HepG2 (cell line): Measurements from ENCODE around the gene SESN1. TPM values are rescaled to one million over a fixed set of nuclear protein-coding genes. Genes with fewer than 3 reads are reported as not detected.

Source experiments
- ATAC-seq: fragments of 200-7000 bp; cut with Tn5 transposase; 3 replicates; pipeline ENCODE4 v1.9.1; 2020; ENCODE audit warnings: mild to moderate bottlenecking, moderate library complexity
- BruUV-seq: library from RNA; stranded (reverse); fragments of 400-500 nt; replicated peaks from 2 replicates; lab custom pipeline; 2021; lab: Mats Ljungman, UMichigan
- CTCF ChIA-PET: fragments of 300-600 bp; formaldehyde crosslinking; extraction: SDS; loops from one replicate; lab custom pipeline; 2021; ENCODE audit warnings: low total read pairs, inconsistent platforms, low intra/inter-chr PET ratio; lab: Yijun Ruan, JAX
- POLR2A ChIA-PET: fragments of 350-600 bp; sonication (Branson Sonifier 250); formaldehyde crosslinking; loops from one replicate; lab custom pipeline; 2020; ENCODE audit warnings: antibody characterized with exemption, inconsistent platforms; lab: Yijun Ruan, JAX
- DNase-seq: peaks from one replicate; pipeline ENCODE4 v3.0.0-alpha.2; 2015; ENCODE audit warnings: low spot score
- FAIRE-seq: peaks from 3 replicates; lab custom pipeline; 2011; peaks lifted over from hg19 to GRCh38; lab: Jason Lieb, UNC
- H2AFZ ChIP-seq: one replicate; pipeline ENCODE4 v1.6.1; 2011; ENCODE audit warnings: low read length, inconsistent platforms
- H3K27ac ChIP-seq: fragments of 300-600 bp; 3 replicates; pipeline ENCODE4 v1.8.0; 2011; ENCODE audit warnings: mixed run types, mild to moderate bottlenecking, mixed read lengths, low read length, inconsistent platforms; ENCODE audit not compliant: insufficient read depth; ENCODE audit errors: extremely low read length
- H3K27me3 ChIP-seq, 2 experiments: fragments of 200-600 bp in 1 of 2; 2 replicates in 1 of 2; 3 replicates in 1 of 2; pipeline versions ENCODE4 v1.6.0 to v1.8.0; 2011; ENCODE audit warnings: low read length in 2 of 2, mild to moderate bottlenecking in 2 of 2, moderate library complexity in 2 of 2, inconsistent platforms in 1 of 2; ENCODE audit not compliant: insufficient read depth in 2 of 2, control insufficient read depth in 1 of 2
- H3K36me3 ChIP-seq, 2 experiments: fragments of 200-600 bp in 1 of 2; replicated peaks in 1 of 2; 2 replicates in 1 of 2; 3 replicates in 1 of 2; pipeline versions ENCODE4 v1.5.1 to v1.8.0; 2011; ENCODE audit warnings: low read length in 2 of 2, inconsistent platforms in 1 of 2; ENCODE audit not compliant: insufficient read depth in 2 of 2, control insufficient read depth in 1 of 2
- H3K4me1 ChIP-seq: 2 replicates; pipeline ENCODE4 v1.5.1; 2012; ENCODE audit warnings: low read length, inconsistent platforms; ENCODE audit not compliant: insufficient read depth
- H3K4me2 ChIP-seq: 2 replicates; pipeline ENCODE4 v1.6.0; 2011; ENCODE audit warnings: low read depth, low read length, inconsistent platforms
- H3K4me3 ChIP-seq, 3 experiments: fragments of 200-600 bp in 1 of 3; sonication (generic), shearing (Covaris generic) in 1 of 3; replicated peaks in 1 of 3; 2 replicates each; pipeline ENCODE4 v1.5.1; 2011 to 2016; ENCODE audit warnings: low read length in 3 of 3, inconsistent platforms in 2 of 3, low read depth in 2 of 3, mild to moderate bottlenecking in 2 of 3, control low read depth in 1 of 3, mixed read lengths in 1 of 3; ENCODE audit not compliant: insufficient read depth in 1 of 3
- H3K79me2 ChIP-seq: one replicate; pipeline ENCODE4 v1.6.1; 2011; ENCODE audit warnings: low read length, inconsistent platforms; ENCODE audit not compliant: insufficient read depth
- H3K9ac ChIP-seq: 2 replicates; pipeline ENCODE4 v1.6.0; 2011; ENCODE audit warnings: mild to moderate bottlenecking, low read depth, low read length, inconsistent platforms; ENCODE audit not compliant: insufficient read depth
- H3K9me3 ChIP-seq: 2 replicates; pipeline ENCODE4 v1.5.1; 2012; ENCODE audit warnings: mild to moderate bottlenecking, low read length
- H4K20me1 ChIP-seq: 2 replicates; pipeline ENCODE4 v1.6.0; 2011; ENCODE audit warnings: inconsistent platforms, mild to moderate bottlenecking, low read length, moderate library complexity; ENCODE audit not compliant: insufficient read depth
- DNMT1 ChIP-seq: sonication (generic); formaldehyde crosslinking; IDR thresholded peaks from 2 replicates; pipeline ENCODE4 v1.5.1; 2020; ENCODE audit warnings: mild to moderate bottlenecking, missing genetic modification reagents
- FOXA1 ChIP-seq, 2 experiments: fragments of 450-650 bp in 1 of 2; sonication (generic) in 1 of 2; formaldehyde crosslinking in 1 of 2; IDR thresholded peaks; 2 replicates each; pipeline versions ENCODE4 v1.4.0 to v1.6.1; 2016 to 2020; ENCODE audit warnings: missing genetic modification reagents in 1 of 2
- GATA4 ChIP-seq: sonication (generic); IDR thresholded peaks from 2 replicates; pipeline ENCODE4 v1.6.1; 2016; ENCODE audit warnings: antibody characterized with exemption, low read depth, borderline replicate concordance
- ISL2 ChIP-seq: sonication (generic); formaldehyde crosslinking; IDR thresholded peaks from 2 replicates; pipeline ENCODE4 v1.5.0; 2020; ENCODE audit warnings: missing genetic modification reagents
- MBD4 ChIP-seq: IDR thresholded peaks from 2 replicates; pipeline ENCODE4 v1.6.1; 2012; ENCODE audit warnings: low read length, inconsistent platforms, borderline replicate concordance
- MED1 ChIP-seq: sonication (generic); formaldehyde crosslinking; IDR thresholded peaks from 2 replicates; pipeline ENCODE4 v1.4.0; 2020; ENCODE audit warnings: missing genetic modification reagents
- NAIF1 ChIP-seq: sonication (generic); formaldehyde crosslinking; IDR thresholded peaks from 2 replicates; pipeline ENCODE4 v1.5.0; 2020; ENCODE audit warnings: mild to moderate bottlenecking, missing genetic modification reagents, borderline replicate concordance
- POLR2AphosphoS5 ChIP-seq: IDR thresholded peaks from 2 replicates; pipeline ENCODE4 v1.6.1; 2012; ENCODE audit warnings: low read depth, low read length
- THYN1 ChIP-seq: sonication (generic); formaldehyde crosslinking; IDR thresholded peaks from 2 replicates; pipeline ENCODE4 v1.8.1; 2023; ENCODE audit warnings: low read depth, mild to moderate bottlenecking, moderate library complexity, missing genetic modification reagents, borderline replicate concordance
- WGBS: methylation state at CpG from one replicate; pipeline ENCODE4 v1.1.6; 2017; ENCODE audit warnings: low lambda C conversion rate; 5-methylcytosine and 5-hydroxymethylcytosine counted together
- in situ Hi-C: cut with HindIII; loops from 2 replicates; pipeline ENCODE4 v1.10.0; 2017; ENCODE audit warnings: low pct_unique_long_range_greater_than_20kb; ENCODE audit not compliant: extremely low pct_ligation_motif_present
- intact Hi-C: fragments of 100-400 bp; cut with micrococcal nuclease; formaldehyde crosslinking; loops from one replicate; pipeline ENCODE4 v1.10.0; 2022; ENCODE audit not compliant: unreplicated experiment
- polyA plus RNA-seq, 8 experiments: library from polyadenylated mRNA; depleted of rRNA in 3 of 8; stranded (reverse) in 7 of 8; unstranded in 1 of 8; fragments of >200 nt; fragmentation: Illumina TruSeq in 4 of 8; extraction: Trizol in 4 of 8; gene quantifications; 2 replicates each; pipeline versions ENCODE4 v1.2.1 to v1.2.3, GENCODE V29; 2011 to 2016; ENCODE audit warnings: low read depth in 4 of 8, missing spikeins in 1 of 8, mixed read lengths in 1 of 8; ENCODE audit not compliant: insufficient read depth in 1 of 8
- total RNA-seq, 5 experiments: library from RNA; depleted of rRNA; stranded (reverse); fragments of >200 nt; fragmentation: Illumina TruSeq; extraction: Trizol; gene quantifications; 2 replicates each; pipeline ENCODE4 v1.2.3, GENCODE V29; 2016; ENCODE audit warnings: low read depth in 1 of 5
- TF ChIP-seq, protein P1 (sequence below): sonication (generic); formaldehyde crosslinking; IDR thresholded peaks from 2 replicates; pipeline ENCODE4 v1.8.1; 2022; ENCODE audit warnings: low read depth, mild to moderate bottlenecking, missing genetic modification reagents
- TF ChIP-seq, protein P2 (sequence below): sonication (generic); formaldehyde crosslinking; IDR thresholded peaks from 2 replicates; pipeline ENCODE4 v1.9.0; 2021; ENCODE audit warnings: mild to moderate bottlenecking, missing genetic modification reagents
- TF ChIP-seq, protein P3 (sequence below), 2 experiments: sonication (generic) in 1 of 2; formaldehyde crosslinking in 1 of 2; IDR thresholded peaks; 2 replicates each; pipeline versions ENCODE4 v1.5.1 to v1.6.1; 2011 to 2020; ENCODE audit warnings: borderline replicate concordance in 1 of 2, low read depth in 1 of 2, low read length in 1 of 2, mild to moderate bottlenecking in 1 of 2, missing genetic modification reagents in 1 of 2, moderate library complexity in 1 of 2

The SESN1 gene
- total and polyA plus RNA-seq, 2 of the 13 experiments (the other 11 are each of a cell fraction or from before 2014, with no cell fraction given), result 24.9 to 44.7 TPM

DNA sequence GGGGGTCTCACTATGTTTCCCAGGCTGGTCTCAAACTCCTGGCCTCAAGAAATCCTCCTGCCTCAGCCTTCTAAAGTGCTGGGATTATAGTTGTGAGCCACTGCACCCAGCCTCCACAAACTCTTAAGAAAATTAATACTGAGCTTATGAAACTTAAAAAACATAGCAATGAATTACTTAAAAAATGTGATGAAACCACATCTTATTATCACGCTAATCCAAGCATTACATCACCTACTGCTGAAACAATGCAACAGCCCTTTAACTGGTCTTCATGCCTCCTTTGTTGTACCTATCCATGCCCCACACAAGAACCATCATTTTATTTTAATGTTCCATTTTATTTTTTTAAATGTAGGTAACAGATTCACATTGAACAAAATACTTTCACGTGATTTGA, 24.9 kb downstream of the SESN1 start:
- no peaks in the 10 kb centered on the region for H4K20me1 ChIP-seq
- no peaks in the 10 kb centered on the region for H3K27me3 ChIP-seq
- ChIA-PET POLR2A (no interaction called here), CTCF (no interaction called here)
- no peak overlapping the region for H3K4me2 ChIP-seq
- H3K9me3 ChIP-seq, result no peaks in the 10 kb centered on the region
- H3K27ac ChIP-seq, result no peak overlapping the region
- DNase-seq (no peak), ATAC-seq (no peak), FAIRE-seq (no peak)
- no peak overlapping the region for H3K4me3 ChIP-seq
- no peaks in the 10 kb centered on the region for H3K36me3 ChIP-seq
- peaks cover 16% of the 10 kb centered on the region; the same call in 1 of the 2 replicates for H3K4me1 ChIP-seq
- intact Hi-C loops (loop anchor here (5.0 kb wide), 3 partner anchors 62 to 287 kb away; no protein-coding TSS in a partner anchor), in situ Hi-C loops (loop anchor here (5.0 to 10.0 kb wide), 2 partner anchors 155 to 527 kb away; no protein-coding TSS in a partner anchor)
- no peak overlapping the region for H2AFZ ChIP-seq
- no TSS peak for BruUV-seq
- peaks cover 2% of the 10 kb centered on the region for H3K79me2 ChIP-seq
- H3K9ac ChIP-seq, result no peak overlapping the region
- WGBS, result 98% methylated on average over 2 of the region's 2 CpGs
- TF ChIP-seq FOXA1 (IDR thresholded peaks at IDR 0.05) (no peak), FOXA1 (CRISPR knock-in tag; IDR thresholded peaks at IDR 0.05) (no peak), THYN1 (no peak), MED1 (CRISPR knock-in tag) (no peak), NAIF1 (CRISPR knock-in tag) (no peak), ISL2 (CRISPR knock-in tag) (no peak), GATA4 (no peak), DNMT1 (no peak), POLR2AphosphoS5 (no peak), MBD4 (no peak)
- TF ChIP-seq, protein P1, sequence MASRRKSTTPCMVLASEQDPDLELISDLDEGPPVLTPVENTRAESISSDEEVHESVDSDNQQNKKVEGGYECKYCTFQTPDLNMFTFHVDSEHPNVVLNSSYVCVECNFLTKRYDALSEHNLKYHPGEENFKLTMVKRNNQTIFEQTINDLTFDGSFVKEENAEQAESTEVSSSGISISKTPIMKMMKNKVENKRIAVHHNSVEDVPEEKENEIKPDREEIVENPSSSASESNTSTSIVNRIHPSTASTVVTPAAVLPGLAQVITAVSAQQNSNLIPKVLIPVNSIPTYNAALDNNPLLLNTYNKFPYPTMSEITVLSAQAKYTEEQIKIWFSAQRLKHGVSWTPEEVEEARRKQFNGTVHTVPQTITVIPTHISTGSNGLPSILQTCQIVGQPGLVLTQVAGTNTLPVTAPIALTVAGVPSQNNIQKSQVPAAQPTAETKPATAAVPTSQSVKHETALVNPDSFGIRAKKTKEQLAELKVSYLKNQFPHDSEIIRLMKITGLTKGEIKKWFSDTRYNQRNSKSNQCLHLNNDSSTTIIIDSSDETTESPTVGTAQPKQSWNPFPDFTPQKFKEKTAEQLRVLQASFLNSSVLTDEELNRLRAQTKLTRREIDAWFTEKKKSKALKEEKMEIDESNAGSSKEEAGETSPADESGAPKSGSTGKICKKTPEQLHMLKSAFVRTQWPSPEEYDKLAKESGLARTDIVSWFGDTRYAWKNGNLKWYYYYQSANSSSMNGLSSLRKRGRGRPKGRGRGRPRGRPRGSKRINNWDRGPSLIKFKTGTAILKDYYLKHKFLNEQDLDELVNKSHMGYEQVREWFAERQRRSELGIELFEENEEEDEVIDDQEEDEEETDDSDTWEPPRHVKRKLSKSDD, result no peak
- TF ChIP-seq, protein P2, sequence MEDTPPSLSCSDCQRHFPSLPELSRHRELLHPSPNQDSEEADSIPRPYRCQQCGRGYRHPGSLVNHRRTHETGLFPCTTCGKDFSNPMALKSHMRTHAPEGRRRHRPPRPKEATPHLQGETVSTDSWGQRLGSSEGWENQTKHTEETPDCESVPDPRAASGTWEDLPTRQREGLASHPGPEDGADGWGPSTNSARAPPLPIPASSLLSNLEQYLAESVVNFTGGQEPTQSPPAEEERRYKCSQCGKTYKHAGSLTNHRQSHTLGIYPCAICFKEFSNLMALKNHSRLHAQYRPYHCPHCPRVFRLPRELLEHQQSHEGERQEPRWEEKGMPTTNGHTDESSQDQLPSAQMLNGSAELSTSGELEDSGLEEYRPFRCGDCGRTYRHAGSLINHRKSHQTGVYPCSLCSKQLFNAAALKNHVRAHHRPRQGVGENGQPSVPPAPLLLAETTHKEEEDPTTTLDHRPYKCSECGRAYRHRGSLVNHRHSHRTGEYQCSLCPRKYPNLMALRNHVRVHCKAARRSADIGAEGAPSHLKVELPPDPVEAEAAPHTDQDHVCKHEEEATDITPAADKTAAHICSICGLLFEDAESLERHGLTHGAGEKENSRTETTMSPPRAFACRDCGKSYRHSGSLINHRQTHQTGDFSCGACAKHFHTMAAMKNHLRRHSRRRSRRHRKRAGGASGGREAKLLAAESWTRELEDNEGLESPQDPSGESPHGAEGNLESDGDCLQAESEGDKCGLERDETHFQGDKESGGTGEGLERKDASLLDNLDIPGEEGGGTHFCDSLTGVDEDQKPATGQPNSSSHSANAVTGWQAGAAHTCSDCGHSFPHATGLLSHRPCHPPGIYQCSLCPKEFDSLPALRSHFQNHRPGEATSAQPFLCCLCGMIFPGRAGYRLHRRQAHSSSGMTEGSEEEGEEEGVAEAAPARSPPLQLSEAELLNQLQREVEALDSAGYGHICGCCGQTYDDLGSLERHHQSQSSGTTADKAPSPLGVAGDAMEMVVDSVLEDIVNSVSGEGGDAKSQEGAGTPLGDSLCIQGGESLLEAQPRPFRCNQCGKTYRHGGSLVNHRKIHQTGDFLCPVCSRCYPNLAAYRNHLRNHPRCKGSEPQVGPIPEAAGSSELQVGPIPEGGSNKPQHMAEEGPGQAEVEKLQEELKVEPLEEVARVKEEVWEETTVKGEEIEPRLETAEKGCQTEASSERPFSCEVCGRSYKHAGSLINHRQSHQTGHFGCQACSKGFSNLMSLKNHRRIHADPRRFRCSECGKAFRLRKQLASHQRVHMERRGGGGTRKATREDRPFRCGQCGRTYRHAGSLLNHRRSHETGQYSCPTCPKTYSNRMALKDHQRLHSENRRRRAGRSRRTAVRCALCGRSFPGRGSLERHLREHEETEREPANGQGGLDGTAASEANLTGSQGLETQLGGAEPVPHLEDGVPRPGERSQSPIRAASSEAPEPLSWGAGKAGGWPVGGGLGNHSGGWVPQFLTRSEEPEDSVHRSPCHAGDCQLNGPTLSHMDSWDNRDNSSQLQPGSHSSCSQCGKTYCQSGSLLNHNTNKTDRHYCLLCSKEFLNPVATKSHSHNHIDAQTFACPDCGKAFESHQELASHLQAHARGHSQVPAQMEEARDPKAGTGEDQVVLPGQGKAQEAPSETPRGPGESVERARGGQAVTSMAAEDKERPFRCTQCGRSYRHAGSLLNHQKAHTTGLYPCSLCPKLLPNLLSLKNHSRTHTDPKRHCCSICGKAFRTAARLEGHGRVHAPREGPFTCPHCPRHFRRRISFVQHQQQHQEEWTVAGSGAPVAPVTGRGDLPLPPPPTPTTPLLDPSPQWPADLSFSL (CRISPR knock-in tag), result no peak
- TF ChIP-seq, protein P3, sequence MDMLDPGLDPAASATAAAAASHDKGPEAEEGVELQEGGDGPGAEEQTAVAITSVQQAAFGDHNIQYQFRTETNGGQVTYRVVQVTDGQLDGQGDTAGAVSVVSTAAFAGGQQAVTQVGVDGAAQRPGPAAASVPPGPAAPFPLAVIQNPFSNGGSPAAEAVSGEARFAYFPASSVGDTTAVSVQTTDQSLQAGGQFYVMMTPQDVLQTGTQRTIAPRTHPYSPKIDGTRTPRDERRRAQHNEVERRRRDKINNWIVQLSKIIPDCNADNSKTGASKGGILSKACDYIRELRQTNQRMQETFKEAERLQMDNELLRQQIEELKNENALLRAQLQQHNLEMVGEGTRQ (IDR thresholded peaks at IDR 0.05; ENCODE audit: low read depth, low read length), result no peak
- TF ChIP-seq, protein P3 (CRISPR knock-in tag; IDR thresholded peaks at IDR 0.05; ENCODE audit: borderline replicate concordance), result no peak
